ENCODE measurements around the gene KRTAP3-1. TPM values are rescaled to one million over a fixed set of nuclear protein-coding genes. Genes with fewer than 3 reads are reported as not detected.

The KRTAP3-1 gene
- total and polyA plus RNA-seq, 2 donors (not counting 3 experiments of a cell fraction or from before 2014, with no cell fraction given), result not detected

DNA sequence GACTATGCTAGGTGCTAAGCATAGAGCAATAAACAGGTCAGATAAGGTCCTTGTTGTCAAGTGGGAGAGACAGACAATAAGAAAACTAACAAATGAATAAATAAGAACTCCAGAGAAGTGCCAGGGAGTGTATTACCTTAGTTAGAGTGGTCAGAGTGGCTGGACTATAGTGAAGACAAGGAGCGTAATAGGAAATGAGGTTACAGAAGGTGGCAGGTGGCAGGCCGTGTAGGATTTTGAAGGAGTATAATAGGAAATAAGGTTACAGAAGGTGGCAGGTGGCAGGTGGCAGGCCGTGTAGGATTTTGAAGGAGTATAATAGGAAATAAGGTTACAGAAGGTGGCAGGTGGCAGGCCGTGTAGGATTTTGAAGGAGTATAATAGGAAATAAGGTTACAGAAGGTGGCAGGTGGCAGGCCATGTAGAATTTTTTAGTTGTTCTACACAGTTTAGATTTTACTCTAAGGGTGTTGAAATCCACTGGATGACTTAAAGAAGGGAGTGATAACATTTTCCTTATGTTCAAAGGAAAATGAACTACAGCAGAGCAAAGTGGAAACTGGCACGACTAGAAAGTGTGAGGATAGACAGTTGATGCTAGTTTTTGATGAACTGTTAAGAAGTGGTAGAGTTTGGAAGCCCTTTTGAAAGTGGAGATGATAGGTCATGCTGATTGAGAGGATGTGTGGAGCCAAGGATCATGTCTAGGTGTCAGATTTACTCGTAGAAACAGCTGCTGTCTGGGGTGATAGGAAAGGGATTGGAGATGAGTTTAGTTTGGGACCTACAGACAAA is 3.6 kb upstream of the KRTAP3-1 start:
- CTCF ChIA-PET, result no interaction called here
- Histone ChIP-seq H4K20me1 (replicated peaks; ENCODE audit: control insufficient read depth, extremely low read depth, insufficient read depth, low read length) (no peaks in the 10 kb centered on the region), H3K9ac (replicated peaks; ENCODE audit: extremely low read depth, insufficient read depth, low read length) (no peak overlapping the region), H3K36me3 (ENCODE audit: control insufficient read depth in 2 of 2, extremely low read depth in 1 of 2, insufficient read depth in 2 of 2, low read length in 2 of 2) (no peaks in the 10 kb centered on the region), H3K4me2 (ENCODE audit: insufficient read depth, low read length) (no peak overlapping the region), H3K79me2 (ENCODE audit: control insufficient read depth, insufficient read depth, low read length) (no peaks in the 10 kb centered on the region), H3K4me1 (ENCODE audit: control insufficient read depth, extremely low read depth, insufficient read depth, low read length) (no peaks in the 10 kb centered on the region), H2AFZ (ENCODE audit: low read depth, low read length) (no peak overlapping the region), H3K9me3 (replicated peaks; ENCODE audit: control insufficient read depth, insufficient read depth, low read length) (no peaks in the 10 kb centered on the region), H3K4me3 (replicated peaks in 1 of 3; ENCODE audit: insufficient read depth in 1 of 3, low read depth in 1 of 3, low read length in 3 of 3) (no peak overlapping the region), H3K9me1 (replicated peaks; ENCODE audit: control insufficient read depth, extremely low read depth, insufficient read depth, low read length) (no peaks in the 10 kb centered on the region), H3K27ac (ENCODE audit: insufficient read depth, low read depth, low read length) (no peak overlapping the region), H3K27me3 (ENCODE audit: control insufficient read depth in 2 of 2, insufficient read depth in 2 of 2, low read length in 2 of 2) (peaks cover 0 to 1% of the 10 kb centered on the region in 2 experiments)
- dilution Hi-C loops (cut with MboI; ENCODE audit: extremely low pct_ligation_motif_present, low sequenced_read_pairs) (no loop called here), intact Hi-C loops (cut with micrococcal nuclease) (no loop called here)
- DNase-seq (ENCODE audit: low read depth, low spot score) (no peak), FAIRE-seq (no peak)
- POLR2A ChIA-PET, result no interaction called here
- TF ChIP-seq MYC (IDR thresholded peaks at IDR 0.05; ENCODE audit: low read depth, low read length) (no peak), FOS (IDR thresholded peaks at IDR 0.05; ENCODE audit: borderline replicate concordance, insufficient read depth, low read length) (no peak), EZH2 (IDR thresholded peaks at IDR 0.05; ENCODE audit: borderline replicate concordance, low read depth, low read length, severe bottlenecking) (no peak), POLR2AphosphoS5 (IDR thresholded peaks at IDR 0.05; ENCODE audit: insufficient read depth, low read depth, low read length) (no peak), GATA2 (IDR thresholded peaks at IDR 0.05; ENCODE audit: insufficient read depth, insufficient read length, low read depth, low read length) (no peak)
- BruUV-seq (replicated peaks), result no TSS peak

DNA sequence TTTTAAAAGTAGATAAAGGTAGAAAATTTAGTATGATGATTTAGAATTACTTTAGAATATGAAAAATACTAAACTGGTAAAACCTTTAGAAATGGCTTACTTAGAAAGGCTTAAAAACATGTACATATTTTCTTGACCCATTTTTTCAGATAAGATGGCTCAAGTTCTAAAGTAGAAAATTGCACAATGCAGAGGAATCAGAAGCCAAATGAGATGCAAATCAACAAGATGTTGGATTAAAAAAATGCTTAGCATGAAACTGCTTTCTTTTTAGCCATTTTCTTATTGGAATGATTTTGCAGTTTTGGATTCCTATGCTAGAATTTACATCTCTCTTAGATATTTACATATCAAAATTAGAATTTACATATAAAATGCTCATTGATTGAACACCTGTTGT is 1.5 kb upstream of the KRTAP3-1 start:
- Histone ChIP-seq H2AFZ (ENCODE audit: low read depth, low read length) (no peak overlapping the region), H3K27ac (ENCODE audit: insufficient read depth, low read depth, low read length) (no peak overlapping the region), H3K4me3 (replicated peaks in 1 of 3; ENCODE audit: insufficient read depth in 1 of 3, low read depth in 1 of 3, low read length in 3 of 3) (no peak overlapping the region), H3K36me3 (ENCODE audit: control insufficient read depth in 2 of 2, extremely low read depth in 1 of 2, insufficient read depth in 2 of 2, low read length in 2 of 2) (no peaks in the 10 kb centered on the region), H3K4me2 (ENCODE audit: insufficient read depth, low read length) (no peak overlapping the region), H3K9me1 (replicated peaks; ENCODE audit: control insufficient read depth, extremely low read depth, insufficient read depth, low read length) (no peaks in the 10 kb centered on the region), H3K4me1 (ENCODE audit: control insufficient read depth, extremely low read depth, insufficient read depth, low read length) (no peaks in the 10 kb centered on the region), H3K79me2 (ENCODE audit: control insufficient read depth, insufficient read depth, low read length) (no peaks in the 10 kb centered on the region), H3K9ac (replicated peaks; ENCODE audit: extremely low read depth, insufficient read depth, low read length) (no peak overlapping the region), H3K9me3 (replicated peaks; ENCODE audit: control insufficient read depth, insufficient read depth, low read length) (no peaks in the 10 kb centered on the region), H3K27me3 (ENCODE audit: control insufficient read depth in 2 of 2, insufficient read depth in 2 of 2, low read length in 2 of 2) (peaks cover 0 to 1% of the 10 kb centered on the region in 2 experiments), H4K20me1 (replicated peaks; ENCODE audit: control insufficient read depth, extremely low read depth, insufficient read depth, low read length) (no peaks in the 10 kb centered on the region)
- DNase-seq (ENCODE audit: low read depth, low spot score) (no peak), FAIRE-seq (no peak)
- ChIA-PET CTCF (no interaction called here), POLR2A (no interaction called here)
- intact Hi-C loops (cut with micrococcal nuclease), result no loop called here
- dilution Hi-C loops (cut with MboI; ENCODE audit: extremely low pct_ligation_motif_present, low sequenced_read_pairs), result no loop called here
- no peak for TF ChIP-seq EZH2 (IDR thresholded peaks at IDR 0.05; ENCODE audit: borderline replicate concordance, low read depth, low read length, severe bottlenecking)
- TF ChIP-seq, protein P1, sequence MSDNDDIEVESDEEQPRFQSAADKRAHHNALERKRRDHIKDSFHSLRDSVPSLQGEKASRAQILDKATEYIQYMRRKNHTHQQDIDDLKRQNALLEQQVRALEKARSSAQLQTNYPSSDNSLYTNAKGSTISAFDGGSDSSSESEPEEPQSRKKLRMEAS (IDR thresholded peaks at IDR 0.05; ENCODE audit: insufficient read depth, insufficient read length), result no peak
- TF ChIP-seq, protein P2, sequence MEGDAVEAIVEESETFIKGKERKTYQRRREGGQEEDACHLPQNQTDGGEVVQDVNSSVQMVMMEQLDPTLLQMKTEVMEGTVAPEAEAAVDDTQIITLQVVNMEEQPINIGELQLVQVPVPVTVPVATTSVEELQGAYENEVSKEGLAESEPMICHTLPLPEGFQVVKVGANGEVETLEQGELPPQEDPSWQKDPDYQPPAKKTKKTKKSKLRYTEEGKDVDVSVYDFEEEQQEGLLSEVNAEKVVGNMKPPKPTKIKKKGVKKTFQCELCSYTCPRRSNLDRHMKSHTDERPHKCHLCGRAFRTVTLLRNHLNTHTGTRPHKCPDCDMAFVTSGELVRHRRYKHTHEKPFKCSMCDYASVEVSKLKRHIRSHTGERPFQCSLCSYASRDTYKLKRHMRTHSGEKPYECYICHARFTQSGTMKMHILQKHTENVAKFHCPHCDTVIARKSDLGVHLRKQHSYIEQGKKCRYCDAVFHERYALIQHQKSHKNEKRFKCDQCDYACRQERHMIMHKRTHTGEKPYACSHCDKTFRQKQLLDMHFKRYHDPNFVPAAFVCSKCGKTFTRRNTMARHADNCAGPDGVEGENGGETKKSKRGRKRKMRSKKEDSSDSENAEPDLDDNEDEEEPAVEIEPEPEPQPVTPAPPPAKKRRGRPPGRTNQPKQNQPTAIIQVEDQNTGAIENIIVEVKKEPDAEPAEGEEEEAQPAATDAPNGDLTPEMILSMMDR (IDR thresholded peaks at IDR 0.05; ENCODE audit: extremely low read depth in 1 of 2, insufficient read depth in 1 of 2, low read depth in 1 of 2, low read length in 2 of 2), result no peak
- TF ChIP-seq POLR2A (IDR thresholded peaks at IDR 0.05; ENCODE audit: low read depth, low read length), result no peak
- no peak for TF ChIP-seq MYC (IDR thresholded peaks at IDR 0.05; ENCODE audit: low read depth, low read length)
- no TSS peak for BruUV-seq (replicated peaks)
